Liver (tissue), 9 donors: Measurements from ENCODE around the gene MARCHF3. TPM values are rescaled to one million over a fixed set of nuclear protein-coding genes. Genes with fewer than 3 reads are reported as not detected.

ENCODE experiments used
- DNase-seq: peaks from one replicate; pipeline ENCODE4 v3.0.0-alpha.2; 2017; ENCODE audit warnings: low spot score
- H3K27ac ChIP-seq, 2 donors: one replicate each; pipeline ENCODE4 v1.7.0; 2013; ENCODE audit warnings: inconsistent platforms in 2 of 2, low read length in 2 of 2, control low read depth in 1 of 2, low read depth in 1 of 2, mild to moderate bottlenecking in 1 of 2
- H3K27me3 ChIP-seq, 4 donors: one replicate each; pipeline versions ENCODE4 v1.6.1 to v1.7.0; 2013; ENCODE audit warnings: low read length in 3 of 4, inconsistent platforms in 1 of 4, mild to moderate bottlenecking in 1 of 4, moderate library complexity in 1 of 4; ENCODE audit not compliant: control insufficient read depth in 4 of 4, insufficient read depth in 4 of 4
- H3K36me3 ChIP-seq, 4 donors: one replicate each; pipeline versions ENCODE4 v1.6.1 to v1.7.0; 2013; ENCODE audit warnings: low read length in 3 of 4, mild to moderate bottlenecking in 3 of 4, low read depth in 1 of 4, moderate library complexity in 1 of 4; ENCODE audit not compliant: control insufficient read depth in 4 of 4, insufficient read depth in 3 of 4
- H3K4me1 ChIP-seq, 4 donors: one replicate each; pipeline versions ENCODE4 v1.6.1 to v1.7.0; 2013; ENCODE audit warnings: low read length in 3 of 4, mild to moderate bottlenecking in 3 of 4, moderate library complexity in 1 of 4; ENCODE audit not compliant: control insufficient read depth in 4 of 4, insufficient read depth in 4 of 4
- H3K4me3 ChIP-seq, 3 donors: one replicate each; pipeline versions ENCODE4 v1.6.1 to v1.7.0; 2013; ENCODE audit warnings: low read length in 3 of 3, control low read depth in 1 of 3, low read depth in 1 of 3, mild to moderate bottlenecking in 1 of 3
- H3K9ac ChIP-seq, 2 donors: one replicate each; pipeline ENCODE4 v1.7.0; 2013; ENCODE audit warnings: low read length in 2 of 2, mild to moderate bottlenecking in 2 of 2, moderate library complexity in 2 of 2, control low read depth in 1 of 2, low read depth in 1 of 2
- H3K9me3 ChIP-seq, 4 donors: one replicate each; pipeline versions ENCODE4 v1.6.1 to v1.7.0; 2013; ENCODE audit warnings: low read length in 3 of 4; ENCODE audit not compliant: control insufficient read depth in 4 of 4
- CTCF ChIP-seq: fragments of 150-350 bp; IDR thresholded peaks from 2 replicates; pipeline ENCODE4 v1.5.1; 2017; ENCODE audit warnings: improper control_type of control experiment, low read depth, low read length; ENCODE audit not compliant: missing input control
- EGR1 ChIP-seq, 2 donors: IDR thresholded peaks; 2 replicates each; pipeline ENCODE4 v1.6.1; 2016 to 2018; ENCODE audit warnings: antibody characterized with exemption in 2 of 2, low read depth in 2 of 2
- FOXA1 ChIP-seq: IDR thresholded peaks from 2 replicates; pipeline ENCODE4 v1.6.1; 2016; ENCODE audit warnings: antibody characterized with exemption
- FOXA2 ChIP-seq: IDR thresholded peaks from 2 replicates; pipeline ENCODE4 v1.6.1; 2016; ENCODE audit warnings: antibody characterized with exemption
- GABPA ChIP-seq, 2 donors: IDR thresholded peaks in 1 of 2; conservative IDR thresholded peaks in 1 of 2; 2 replicates each; pipeline ENCODE4 v1.6.1; 2016; ENCODE audit warnings: antibody characterized with exemption in 2 of 2, mild to moderate bottlenecking in 1 of 2, moderate library complexity in 1 of 2
- HNF4A ChIP-seq, 2 donors: conservative IDR thresholded peaks; 2 replicates each; pipeline ENCODE4 v1.6.1; 2016; ENCODE audit warnings: antibody characterized with exemption in 2 of 2, mild to moderate bottlenecking in 2 of 2
- HNF4G ChIP-seq: IDR thresholded peaks from 2 replicates; pipeline ENCODE4 v1.6.1; 2016; ENCODE audit warnings: antibody characterized with exemption
- MAX ChIP-seq: IDR thresholded peaks from 2 replicates; pipeline ENCODE4 v1.6.1; 2016; ENCODE audit warnings: antibody characterized with exemption
- RAD21 ChIP-seq, 2 donors: IDR thresholded peaks; 2 replicates each; pipeline ENCODE4 v1.6.1; 2016; ENCODE audit warnings: antibody characterized with exemption in 2 of 2, mild to moderate bottlenecking in 2 of 2
- REST ChIP-seq: IDR thresholded peaks from 2 replicates; pipeline ENCODE4 v1.6.1; 2016; ENCODE audit warnings: antibody characterized with exemption, mild to moderate bottlenecking
- RXRA ChIP-seq, 2 donors: IDR thresholded peaks; 2 replicates each; pipeline ENCODE4 v1.6.1; 2017 to 2018; ENCODE audit warnings: antibody characterized with exemption in 2 of 2, mild to moderate bottlenecking in 1 of 2
- SP1 ChIP-seq: IDR thresholded peaks from 2 replicates; pipeline ENCODE4 v1.6.1; 2018; ENCODE audit warnings: antibody characterized with exemption, mild to moderate bottlenecking
- TAF1 ChIP-seq: conservative IDR thresholded peaks from 2 replicates; pipeline ENCODE4 v1.6.1; 2016; ENCODE audit warnings: antibody characterized with exemption, mild to moderate bottlenecking
- YY1 ChIP-seq: IDR thresholded peaks from 2 replicates; pipeline ENCODE4 v1.6.1; 2016; ENCODE audit warnings: antibody characterized with exemption, mild to moderate bottlenecking
- ZBTB33 ChIP-seq: IDR thresholded peaks from 2 replicates; pipeline ENCODE4 v1.6.1; 2016; ENCODE audit warnings: antibody characterized with exemption
- WGBS: extraction: QIAGEN DNeasy Blood & Tissue Kit; methylation state at CpG from one replicate; pipeline ENCODE4 v1.1.7; 2013; 5-methylcytosine and 5-hydroxymethylcytosine counted together
- polyA plus RNA-seq, 2 donors: library from polyadenylated mRNA; stranded (reverse) in 1 of 2; unstranded in 1 of 2; fragments of 200-250 nt in 1 of 2; fragments of >200 nt in 1 of 2; fragmentation: Nextera tagmentation in 1 of 2; extraction: Ambion mirVana in 1 of 2; gene quantifications; one replicate each; pipeline versions ENCODE4 v1.2.1 to v1.2.3, GENCODE V29; 2013 to 2015
- total RNA-seq, 2 donors: library from RNA; depleted of rRNA; stranded (reverse); fragments of >200 nt; gene quantifications; one replicate each; pipeline ENCODE4 v1.2.3, GENCODE V29; 2014
- donor health status: healthy.
- donor health status: healthy.
- donor health status: healthy.
- donor health status: healthy.
- donor health status: healthy.

MARCHF3 gene
- total and polyA plus RNA-seq, 4 donors = 0.93 to 51.0 (median 1.4) TPM

- no peak overlapping the region for H3K4me3 ChIP-seq
- DNase-seq = no peak
- TF ChIP-seq HNF4A (conservative IDR thresholded peaks at IDR 0.05) = no peak
- no peak for TF ChIP-seq RAD21 (IDR thresholded peaks at IDR 0.05)
- no peak for TF ChIP-seq ZBTB33
- no peak for TF ChIP-seq MAX
- TF ChIP-seq HNF4G = no peak
- no peak for TF ChIP-seq YY1
- no peak for TF ChIP-seq CTCF
- TF ChIP-seq FOXA2 = no peak
- no peak for TF ChIP-seq GABPA (IDR thresholded peaks at IDR 0.05 in 1 of 2, conservative IDR thresholded peaks at IDR 0.05 in 1 of 2)
- TF ChIP-seq REST = no peak
- TF ChIP-seq EGR1 (IDR thresholded peaks at IDR 0.05; ENCODE audit: low read depth in 2 of 2) = no peak
- TF ChIP-seq RXRA (IDR thresholded peaks at IDR 0.05) = no peak
- no peak for TF ChIP-seq FOXA1
- TF ChIP-seq TAF1 = no peak
- H3K36me3 ChIP-seq = no peaks in the 10 kb centered on the region
- WGBS = 90% methylated on average over 3 of the region's 3 CpGs
- H3K4me1 ChIP-seq = no peaks in the 10 kb centered on the region
- H3K27ac ChIP-seq = no peak overlapping the region
- no peaks in the 10 kb centered on the region for H3K27me3 ChIP-seq
- no peaks in the 10 kb centered on the region for H3K9me3 ChIP-seq
- H3K9ac ChIP-seq = no peak overlapping the region
Observed at GRCh38 chr5:126998895-126999570, 31.3 kb downstream of the MARCHF3 start.

GRCh38 chr5:126998201-126998631 lies 32.1 kb downstream of the MARCHF3 start:
- no peak overlapping the region for H3K4me3 ChIP-seq
- WGBS = 67% methylated on average over 2 of the region's 2 CpGs
- H3K27ac ChIP-seq = no peak overlapping the region

More at GRCh38 chr5:126998201-126998631, 32.1 kb downstream of the MARCHF3 start:
- Histone ChIP-seq H3K9me3 (no peaks in the 10 kb centered on the region), H3K27me3 (no peaks in the 10 kb centered on the region), H3K9ac (no peak overlapping the region), H3K4me1 (no peaks in the 10 kb centered on the region), H3K36me3 (no peaks in the 10 kb centered on the region)
- no peak for TF ChIP-seq GABPA (IDR thresholded peaks at IDR 0.05 in 1 of 2, conservative IDR thresholded peaks at IDR 0.05 in 1 of 2)
- TF ChIP-seq SP1 = no peak
- no peak for TF ChIP-seq FOXA2
- no peak for TF ChIP-seq FOXA1
- TF ChIP-seq TAF1 = no peak
- no peak for TF ChIP-seq MAX
- DNase-seq = no peak
